Cerebellar nuclear complex (tissue), 1 donor: Measurements from ENCODE around the gene CCDC7.
"Not testable (repeated sequence)": the region's sequence is repeated elsewhere in the genome, so short reads cannot be mapped to it uniquely, and the experiment has no call there.

Experiments used
- DNase-seq, 2 experiments: peaks; one replicate each; lab custom pipeline; 2025; lab: John Stamatoyannopoulos, UW

The CCDC7 gene

DNA sequence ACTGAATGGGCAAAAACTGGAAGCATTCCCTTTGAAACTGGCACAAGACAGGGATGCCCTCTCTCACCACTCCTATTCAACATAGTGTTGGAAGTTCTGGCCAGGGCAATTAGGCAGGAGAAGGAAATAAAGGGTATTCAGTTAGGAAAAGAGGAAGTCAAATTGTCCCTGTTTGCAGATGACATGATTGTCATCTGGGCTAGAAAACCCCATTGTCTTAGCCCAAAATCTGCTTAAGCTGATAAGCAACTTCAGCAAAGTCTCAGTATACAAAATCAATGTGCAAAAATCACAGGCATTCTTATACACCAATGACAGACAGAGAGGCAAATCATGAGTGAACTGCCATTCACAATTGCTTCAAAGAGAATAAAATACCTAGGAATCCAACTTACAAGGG is 116.8 kb downstream of the CCDC7 start:
- not testable (repeated sequence) for DNase-seq

DNA sequence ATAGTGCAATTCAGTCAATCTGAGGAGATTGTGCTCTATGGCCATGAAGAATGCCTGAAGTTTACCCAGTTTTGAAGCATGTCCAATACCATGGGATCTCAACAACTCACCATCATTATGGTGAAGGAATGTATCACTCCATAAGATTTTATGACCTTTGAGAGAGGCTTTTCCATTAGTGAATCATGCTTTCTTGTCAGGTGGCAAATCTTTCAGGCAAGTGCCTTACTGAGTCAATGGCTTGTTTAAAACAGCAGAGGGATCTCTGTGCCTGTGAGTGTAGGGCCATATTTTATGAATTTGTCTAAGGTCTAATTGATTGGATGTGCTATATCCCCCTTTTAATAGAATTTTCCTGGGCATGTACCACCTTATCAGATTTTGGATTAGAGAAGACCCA is 131.5 kb downstream of the CCDC7 start:
- DNase-seq = no peak

DNA sequence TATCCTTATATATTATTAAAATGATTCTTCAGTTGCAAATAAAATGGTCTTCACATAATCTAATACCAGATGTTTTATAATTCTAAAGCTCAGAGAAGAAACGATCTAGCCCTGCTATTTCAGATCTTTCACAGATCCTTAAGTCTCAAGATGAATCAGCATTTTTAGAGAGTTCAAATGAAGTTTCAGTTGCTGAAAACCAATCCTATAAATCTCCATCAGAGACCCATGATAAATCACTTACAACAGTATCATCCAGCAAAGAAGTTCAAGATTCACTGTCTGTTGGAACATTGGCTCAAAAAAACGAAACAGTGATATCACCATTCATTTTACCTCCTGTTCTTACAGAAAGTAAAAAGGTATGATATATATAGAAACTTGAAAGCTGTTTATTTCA is 137.0 kb downstream of the CCDC7 start:
- no peak for DNase-seq

GRCh38 chr10:32598022-32598421 is 152.1 kb downstream of the CCDC7 start:
- not testable (repeated sequence) for DNase-seq

GRCh38 chr10:32600317-32600716 is 154.4 kb downstream of the CCDC7 start:
- no peak for DNase-seq

DNA sequence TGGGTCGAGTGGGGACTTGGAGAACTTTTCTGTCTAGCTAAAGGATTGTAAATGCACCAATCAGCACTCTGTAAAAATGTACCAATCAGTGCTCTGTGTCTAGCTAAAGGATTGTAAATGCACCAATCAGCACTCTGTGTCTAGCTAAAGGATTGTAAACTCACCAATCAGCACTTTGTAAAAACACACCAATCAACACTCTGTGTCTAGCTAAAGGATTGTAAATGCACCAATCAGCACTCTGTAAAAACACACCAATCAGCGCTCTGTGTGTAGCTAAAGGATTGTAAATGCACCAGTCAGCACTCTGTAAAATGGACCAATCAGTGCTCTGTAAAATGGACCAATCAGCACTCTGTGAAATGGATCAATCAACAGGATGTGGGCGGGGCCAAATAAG is 155.6 kb downstream of the CCDC7 start:
- DNase-seq = not testable (repeated sequence)

DNA sequence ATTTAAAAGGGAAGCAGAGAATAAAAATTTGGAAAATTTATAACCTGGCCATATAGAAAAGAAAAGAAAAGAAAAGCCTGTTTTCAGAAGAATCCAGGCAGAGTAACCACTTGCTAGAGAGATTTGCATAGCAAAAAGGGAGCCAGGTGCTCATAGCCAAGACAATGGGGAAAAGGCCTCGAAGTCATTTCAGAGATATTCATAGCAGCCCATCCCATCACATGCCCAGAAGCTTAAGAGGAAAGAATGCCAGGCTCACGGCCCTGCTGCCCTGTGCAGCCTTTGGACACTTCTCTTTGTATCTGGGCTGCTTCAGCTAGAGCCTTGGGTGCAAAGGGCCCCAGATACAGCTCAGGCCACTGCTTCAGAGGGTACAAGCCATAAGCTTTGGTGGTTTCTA is 159.8 kb downstream of the CCDC7 start:
- DNase-seq = no peak

- not testable (repeated sequence) for DNase-seq
These were observed 164.6 kb downstream of the CCDC7 start for GRCh38 chr10:32610543-32610942.

DNA sequence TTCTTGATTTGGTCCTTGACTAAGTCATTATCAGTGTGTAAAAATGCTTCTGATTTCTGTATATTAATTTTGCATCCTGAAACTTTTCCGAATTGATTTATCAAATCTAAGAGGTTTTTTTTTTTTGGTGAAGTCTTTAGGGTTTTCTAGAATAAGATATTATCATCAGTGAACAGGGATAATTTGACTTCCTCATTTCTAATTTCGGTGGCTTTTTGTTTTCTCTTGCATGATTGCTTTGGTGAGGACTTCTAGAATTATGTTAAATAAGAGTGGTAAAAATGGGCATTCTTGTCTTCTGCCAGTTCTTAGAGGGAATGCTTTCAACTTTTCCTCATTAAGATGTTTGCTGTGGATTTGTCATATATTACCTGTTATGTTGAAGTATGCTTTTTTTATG is 170.5 kb downstream of the CCDC7 start:
- DNase-seq = no peak

- no peak for DNase-seq
These were observed 172.5 kb downstream of the CCDC7 start for GRCh38 chr10:32618482-32618881.

- DNase-seq = no peak
These were observed 176.0 kb downstream of the CCDC7 start for GRCh38 chr10:32621969-32622368.

- DNase-seq = no peak
These were observed 176.5 kb downstream of the CCDC7 start for GRCh38 chr10:32622409-32622808.

DNA sequence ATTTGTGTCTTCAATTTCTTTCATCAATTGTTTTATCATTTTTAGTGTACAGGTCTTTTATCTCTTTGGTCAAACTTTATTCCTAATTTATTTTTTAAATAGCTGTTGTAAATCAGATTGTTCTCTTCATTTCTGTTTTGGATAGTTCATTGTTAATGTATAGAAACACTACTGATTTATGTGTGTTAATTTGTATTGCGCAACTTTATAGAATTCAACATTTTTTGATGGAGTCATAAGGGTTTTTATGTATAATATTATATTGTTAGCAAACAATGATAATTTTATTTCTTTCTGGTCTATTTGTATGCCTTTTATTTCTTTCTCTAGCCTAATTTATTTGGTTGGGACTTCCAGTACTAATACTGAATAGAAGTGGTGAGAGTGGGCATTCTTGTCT is 181.2 kb downstream of the CCDC7 start:
- DNase-seq = no peak

- DNase-seq = no peak
These were observed 184.0 kb downstream of the CCDC7 start for GRCh38 chr10:32629910-32630309.

GRCh38 chr10:32646535-32646934 is 200.6 kb downstream of the CCDC7 start:
- no peak for DNase-seq

DNA sequence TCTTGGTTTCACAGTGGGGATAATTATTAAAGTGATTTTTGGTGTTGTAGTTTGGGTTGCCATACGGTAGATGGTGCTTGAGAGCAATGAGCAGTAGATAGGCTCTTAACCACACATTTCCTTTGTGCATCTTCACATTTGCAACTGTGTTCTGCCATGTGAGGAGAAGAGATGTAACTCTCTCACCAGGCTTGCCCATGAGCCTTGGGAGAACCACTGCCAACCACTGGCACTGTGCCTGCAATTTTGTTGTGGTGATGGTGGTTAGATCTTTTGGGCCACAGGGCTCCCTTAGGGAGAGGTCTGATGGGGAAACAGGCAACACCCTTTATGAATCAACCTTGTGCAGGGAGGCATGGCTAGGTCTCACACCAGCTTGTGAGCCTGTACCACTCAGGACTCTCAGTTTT is 204.3 kb downstream of the CCDC7 start:
- DNase-seq = no peak

GRCh38 chr10:32657430-32657829 is 211.5 kb downstream of the CCDC7 start:
- DNase-seq = not testable (repeated sequence)

DNA sequence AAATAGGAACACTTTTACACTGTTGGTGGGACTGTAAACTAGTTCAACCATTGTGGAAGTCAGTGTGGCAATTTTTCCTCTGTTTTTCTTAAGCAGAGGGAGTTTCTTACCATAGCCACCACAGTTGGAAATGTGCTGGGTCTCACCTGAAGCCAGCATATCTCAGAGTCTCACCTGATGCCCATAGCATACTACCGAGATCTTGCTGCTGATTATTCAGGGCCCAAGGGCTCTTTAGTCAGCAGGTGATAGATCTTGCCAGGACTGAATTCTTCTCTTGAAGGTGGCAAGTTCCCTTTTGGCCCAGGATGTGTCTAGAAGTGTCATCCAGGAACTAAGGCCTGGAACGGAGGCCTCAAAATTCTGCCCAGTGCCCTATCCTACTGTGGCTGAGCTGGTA is 215.4 kb downstream of the CCDC7 start:
- DNase-seq = no peak

- no peak for DNase-seq
These were observed 235.0 kb downstream of the CCDC7 start for GRCh38 chr10:32680803-32681557.

DNA sequence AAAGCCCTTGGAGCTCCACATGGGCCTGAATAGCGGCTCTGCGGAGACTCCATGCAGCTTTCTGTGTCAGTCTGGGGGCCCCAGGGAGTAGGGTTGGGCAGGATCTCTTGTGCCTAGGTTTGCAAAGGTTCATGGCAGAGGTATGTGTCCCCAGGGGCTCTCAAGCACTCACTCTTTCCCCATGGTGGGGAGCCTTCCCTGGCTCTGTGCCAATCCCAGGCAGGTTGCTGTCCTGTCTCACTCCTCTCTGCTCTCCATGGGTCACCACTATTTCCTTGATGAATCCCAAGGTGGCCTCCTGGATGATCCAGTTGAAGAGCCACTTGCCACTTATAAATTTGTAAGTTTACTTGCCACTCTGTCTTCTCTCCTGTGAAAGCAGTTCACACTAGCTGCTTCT is 238.4 kb downstream of the CCDC7 start:
- DNase-seq = no peak

- no peak for DNase-seq
These were observed 241.2 kb downstream of the CCDC7 start for GRCh38 chr10:32687116-32687515.

GRCh38 chr10:32687546-32687945 is 241.6 kb downstream of the CCDC7 start:
- no peak for DNase-seq

GRCh38 chr10:32692174-32692573 is 246.2 kb downstream of the CCDC7 start:
- DNase-seq = no peak

- no peak for DNase-seq
These were observed 247.6 kb downstream of the CCDC7 start for GRCh38 chr10:32693441-32693979.
